ENCODE results near the gene VSX2.

The VSX2 gene

GRCh38 chr14:74238974-74239847, at the start of gene VSX2:
VSX2 (plus strand) TSS chr14:74239449; CDS start chr14:74239562, 113 bp downstream.
- no peak for DNase-seq (ENCODE audit: low spot score)
- FAIRE-seq = no peak

GRCh38 chr14:74190927-74191575, 48.2 kb upstream of the VSX2 start:
- no peak for FAIRE-seq
- DNase-seq (ENCODE audit: low spot score) = no peak

- no peak for DNase-seq (ENCODE audit: low spot score)
- no peak for FAIRE-seq
Measured at GRCh38 chr14:74194506-74195274, 44.6 kb upstream of the VSX2 start.

- FAIRE-seq = no peak
Measured at GRCh38 chr14:74195623-74196022, 43.6 kb upstream of the VSX2 start.

GRCh38 chr14:74198441-74199234, 40.6 kb upstream of the VSX2 start:
- no peak for DNase-seq (ENCODE audit: low spot score)
- no peak for FAIRE-seq

More at GRCh38 chr14:74195623-74196022, 43.6 kb upstream of the VSX2 start:
- DNase-seq (ENCODE audit: low spot score) = no peak

GRCh38 chr14:74202113-74202512, 37.1 kb upstream of the VSX2 start:
- no peak for DNase-seq (ENCODE audit: low spot score)
- FAIRE-seq = no peak

GRCh38 chr14:74203639-74204038, 35.6 kb upstream of the VSX2 start:
- DNase-seq (ENCODE audit: low spot score) = no peak
- no peak for FAIRE-seq

GRCh38 chr14:74204491-74204890, 34.8 kb upstream of the VSX2 start:
- DNase-seq (ENCODE audit: low spot score) (no peak), FAIRE-seq (no peak)

- FAIRE-seq (peak; percentile 27), DNase-seq (ENCODE audit: low spot score) (no peak)
Measured at GRCh38 chr14:74205882-74206281, 33.4 kb upstream of the VSX2 start.

GRCh38 chr14:74207943-74208342, 31.3 kb upstream of the VSX2 start:
- no peak for DNase-seq (ENCODE audit: low spot score)
- FAIRE-seq = no peak

GRCh38 chr14:74208642-74209041, 30.6 kb upstream of the VSX2 start:
- FAIRE-seq = no peak
- DNase-seq (ENCODE audit: low spot score) = no peak

GRCh38 chr14:74211945-74212580, 27.2 kb upstream of the VSX2 start:
- FAIRE-seq (no peak), DNase-seq (ENCODE audit: low spot score) (no peak)

GRCh38 chr14:74213907-74214803, 25.1 kb upstream of the VSX2 start:
- no peak for DNase-seq (ENCODE audit: low spot score)
- no peak for FAIRE-seq

- FAIRE-seq (no peak), DNase-seq (ENCODE audit: low spot score) (no peak)
Measured at GRCh38 chr14:74216671-74217070, 22.6 kb upstream of the VSX2 start.

GRCh38 chr14:74217672-74218448, 21.4 kb upstream of the VSX2 start:
- FAIRE-seq (peak; percentile 72), DNase-seq (ENCODE audit: low spot score) (peak; percentile 95)

- no peak for FAIRE-seq
- no peak for DNase-seq (ENCODE audit: low spot score)
Measured at GRCh38 chr14:74218462-74218861, 20.8 kb upstream of the VSX2 start.

- no peak for DNase-seq (ENCODE audit: low spot score)
- FAIRE-seq = no peak
Measured at GRCh38 chr14:74219277-74220205, 19.7 kb upstream of the VSX2 start.

- no peak for FAIRE-seq
- DNase-seq (ENCODE audit: low spot score) = no peak
Measured at GRCh38 chr14:74220991-74221390, 18.3 kb upstream of the VSX2 start.

Measured in urothelium cell line (cell line).